Measurements from ENCODE around the gene TUBA4B.
A peak's percentile ranks its signal among the peaks of the same experiment; 100 is the strongest.

Gene TUBA4B

GRCh38 chr2:219218217-219218731 lies 34.8 kb upstream of the TUBA4B start:
- Histone ChIP-seq H3K27ac (ENCODE audit: insufficient read depth in 1 of 2, low read depth in 1 of 2, low read length in 2 of 2, poor library complexity in 1 of 2, severe bottlenecking in 2 of 2) (peak overlapping the region in 1 of 2 experiments; percentile 25), H3K4me3 (ENCODE audit: control insufficient read depth in 1 of 7, extremely low read depth in 1 of 7, insufficient read depth in 4 of 7, low read depth in 2 of 7, low read length in 6 of 7) (peak overlapping the region in 6 of 7 experiments; percentile 18 to 77 (median 62))
- CTCF ChIA-PET, result interaction anchor here (1.0 to 17.2 kb wide), 5 partner anchors 10 to 61 kb away, joined by 3 to 238 read pairs (median 3); partner anchors contain the start of genes CNPPD1, DNAJB2 and SLC23A3

GRCh38 chr2:219218732-219219701 lies 34.0 kb upstream of the TUBA4B start, which contains the start of gene ABCB6:
TSS of gene ABCB6 (minus strand) at chr2:219218958. CDS start at chr2:219218673, 285 bp downstream.
- POLR2A ChIA-PET, result interaction anchor here (1.0 kb wide), 2 partner anchors 10 to 26 kb away, joined by 3 to 4 read pairs; partner anchors contain the start of genes ANKZF1, ATG9A, GLB1L and STK16
- DNase-seq, result peak; percentile 84 to 92 (median 92)
- H3K27ac ChIP-seq (ENCODE audit: insufficient read depth in 1 of 2, low read depth in 1 of 2, low read length in 2 of 2, poor library complexity in 1 of 2, severe bottlenecking in 2 of 2), result peak within 1 kb of the TSS in 1 of 2 experiments; percentile 25
- 15% methylated on average over 67 of the region's 71 CpGs for WGBS (ENCODE audit: insufficient coverage)
- no peaks in the 10 kb centered on the region for H3K27me3 ChIP-seq (replicated peaks in 2 of 5; ENCODE audit: control insufficient read depth in 4 of 5, insufficient read depth in 5 of 5, low read length in 4 of 5)
- H3K4me1 ChIP-seq (ENCODE audit: control extremely low read depth in 1 of 4, control insufficient read depth in 4 of 4, insufficient read depth in 4 of 4, low read length in 3 of 4), result peaks cover 0 to 37% (median 27%) of the 10 kb centered on the region in 4 experiments
- peak within 1 kb of the TSS in 6 of 7 experiments; percentile 18 to 77 (median 62) for H3K4me3 ChIP-seq (ENCODE audit: control insufficient read depth in 1 of 7, extremely low read depth in 1 of 7, insufficient read depth in 4 of 7, low read depth in 2 of 7, low read length in 6 of 7)
- H3K36me3 ChIP-seq (ENCODE audit: control insufficient read depth in 4 of 4, insufficient read depth in 4 of 4, low read length in 3 of 4), result peaks cover 18 to 44% (median 41%) of the 10 kb centered on the region in 4 experiments
- CTCF ChIA-PET, result interaction anchor here (0.7 to 17.2 kb wide), 11 partner anchors 10 to 76 kb away, joined by 3 to 238 read pairs (median 3); partner anchors contain the start of genes ANKZF1, ATG9A, CNPPD1 and DNAJB2
- no peaks in the 10 kb centered on the region for H3K9me3 ChIP-seq (ENCODE audit: control extremely low read depth in 1 of 5, control insufficient read depth in 4 of 5, insufficient read depth in 2 of 5, low read depth in 1 of 5, low read length in 4 of 5)

More at GRCh38 chr2:219218217-219218731, 34.8 kb upstream of the TUBA4B start:
- POLR2A ChIA-PET, result interaction anchor here (1.0 kb wide), 2 partner anchors 11 to 27 kb away, joined by 3 to 4 read pairs; partner anchors contain the start of genes ANKZF1, ATG9A, GLB1L and STK16
- WGBS (ENCODE audit: insufficient coverage), result 0% methylated on average over 34 of the region's 37 CpGs
- DNase-seq, result peak in 1 of 3 donors; percentile 24
- Histone ChIP-seq H3K4me1 (ENCODE audit: control extremely low read depth in 1 of 4, control insufficient read depth in 4 of 4, insufficient read depth in 4 of 4, low read length in 3 of 4) (peaks cover 0 to 37% (median 27%) of the 10 kb centered on the region in 4 experiments), H3K9me3 (ENCODE audit: control extremely low read depth in 1 of 5, control insufficient read depth in 4 of 5, insufficient read depth in 2 of 5, low read depth in 1 of 5, low read length in 4 of 5) (no peaks in the 10 kb centered on the region), H3K36me3 (ENCODE audit: control insufficient read depth in 4 of 4, insufficient read depth in 4 of 4, low read length in 3 of 4) (peaks cover 11 to 40% (median 35%) of the 10 kb centered on the region in 4 experiments), H3K27me3 (replicated peaks in 2 of 5; ENCODE audit: control insufficient read depth in 4 of 5, insufficient read depth in 5 of 5, low read length in 4 of 5) (no peaks in the 10 kb centered on the region)

- Histone ChIP-seq H3K9me3 (ENCODE audit: control extremely low read depth in 1 of 5, control insufficient read depth in 4 of 5, insufficient read depth in 2 of 5, low read depth in 1 of 5, low read length in 4 of 5) (no peaks in the 10 kb centered on the region), H3K27me3 (replicated peaks in 2 of 5; ENCODE audit: control insufficient read depth in 4 of 5, insufficient read depth in 5 of 5, low read length in 4 of 5) (no peaks in the 10 kb centered on the region), H3K36me3 (ENCODE audit: control insufficient read depth in 4 of 4, insufficient read depth in 4 of 4, low read length in 3 of 4) (peaks cover 21 to 53% (median 45%) of the 10 kb centered on the region in 4 experiments), H3K4me3 (ENCODE audit: control insufficient read depth in 1 of 7, extremely low read depth in 1 of 7, insufficient read depth in 4 of 7, low read depth in 2 of 7, low read length in 6 of 7) (no peak overlapping the region), H3K27ac (ENCODE audit: insufficient read depth in 1 of 2, low read depth in 1 of 2, low read length in 2 of 2, poor library complexity in 1 of 2, severe bottlenecking in 2 of 2) (no peak overlapping the region), H3K4me1 (ENCODE audit: control extremely low read depth in 1 of 4, control insufficient read depth in 4 of 4, insufficient read depth in 4 of 4, low read length in 3 of 4) (peaks cover 0 to 37% (median 28%) of the 10 kb centered on the region in 4 experiments)
- ChIA-PET POLR2A (no interaction called here), CTCF (interaction anchor here (0.7 to 17.2 kb wide), 8 partner anchors 9 to 75 kb away, joined by 3 to 238 read pairs (median 3); partner anchors contain the start of genes ANKZF1, ATG9A, CNPPD1 and SLC23A3)
- 96% methylated on average over 12 of the region's 18 CpGs for WGBS (ENCODE audit: insufficient coverage)
- DNase-seq, result no peak
Measured at GRCh38 chr2:219219784-219220532, 33.1 kb upstream of the TUBA4B start.

GRCh38 chr2:219220652-219221402 lies 32.2 kb upstream of the TUBA4B start:
- peaks cover 23 to 58% (median 50%) of the 10 kb centered on the region in 4 experiments for H3K36me3 ChIP-seq (ENCODE audit: control insufficient read depth in 4 of 4, insufficient read depth in 4 of 4, low read length in 3 of 4)
- ChIA-PET CTCF (interaction anchor here (0.9 to 17.2 kb wide), 7 partner anchors 9 to 148 kb away, joined by 3 to 238 read pairs (median 3); partner anchors contain the start of genes CNPPD1 and SLC23A3), POLR2A (no interaction called here)
- H3K9me3 ChIP-seq (ENCODE audit: control extremely low read depth in 1 of 5, control insufficient read depth in 4 of 5, insufficient read depth in 2 of 5, low read depth in 1 of 5, low read length in 4 of 5), result no peaks in the 10 kb centered on the region
- H3K4me1 ChIP-seq (ENCODE audit: control extremely low read depth in 1 of 4, control insufficient read depth in 4 of 4, insufficient read depth in 4 of 4, low read length in 3 of 4), result peaks cover 6 to 46% (median 37%) of the 10 kb centered on the region in 4 experiments
- no peak overlapping the region for H3K27ac ChIP-seq (ENCODE audit: insufficient read depth in 1 of 2, low read depth in 1 of 2, low read length in 2 of 2, poor library complexity in 1 of 2, severe bottlenecking in 2 of 2)
- DNase-seq, result no peak
- no peaks in the 10 kb centered on the region for H3K27me3 ChIP-seq (replicated peaks in 2 of 5; ENCODE audit: control insufficient read depth in 4 of 5, insufficient read depth in 5 of 5, low read length in 4 of 5)
- no peak overlapping the region for H3K4me3 ChIP-seq (ENCODE audit: control insufficient read depth in 1 of 7, extremely low read depth in 1 of 7, insufficient read depth in 4 of 7, low read depth in 2 of 7, low read length in 6 of 7)
- 94% methylated on average over 15 of the region's 19 CpGs for WGBS (ENCODE audit: insufficient coverage)

- CTCF ChIA-PET, result interaction anchor here (0.9 to 17.2 kb wide), 4 partner anchors 10 to 63 kb away, joined by 3 to 238 read pairs (median 3); partner anchors contain the start of genes CNPPD1 and SLC23A3
Measured at GRCh38 chr2:219221957-219222518, 31.0 kb upstream of the TUBA4B start.

More at GRCh38 chr2:219221957-219222518, 31.0 kb upstream of the TUBA4B start:
- DNase-seq, result no peak
- Histone ChIP-seq H3K4me1 (ENCODE audit: control extremely low read depth in 1 of 4, control insufficient read depth in 4 of 4, insufficient read depth in 4 of 4, low read length in 3 of 4) (peaks cover 6 to 41% (median 32%) of the 10 kb centered on the region in 4 experiments), H3K4me3 (ENCODE audit: control insufficient read depth in 1 of 7, extremely low read depth in 1 of 7, insufficient read depth in 4 of 7, low read depth in 2 of 7, low read length in 6 of 7) (no peak overlapping the region), H3K36me3 (ENCODE audit: control insufficient read depth in 4 of 4, insufficient read depth in 4 of 4, low read length in 3 of 4) (peaks cover 23 to 69% (median 51%) of the 10 kb centered on the region in 4 experiments), H3K27me3 (replicated peaks in 2 of 5; ENCODE audit: control insufficient read depth in 4 of 5, insufficient read depth in 5 of 5, low read length in 4 of 5) (no peaks in the 10 kb centered on the region), H3K27ac (ENCODE audit: insufficient read depth in 1 of 2, low read depth in 1 of 2, low read length in 2 of 2, poor library complexity in 1 of 2, severe bottlenecking in 2 of 2) (no peak overlapping the region), H3K9me3 (ENCODE audit: control extremely low read depth in 1 of 5, control insufficient read depth in 4 of 5, insufficient read depth in 2 of 5, low read depth in 1 of 5, low read length in 4 of 5) (no peaks in the 10 kb centered on the region)
- WGBS (ENCODE audit: insufficient coverage), result 98% methylated on average over 16 of the region's 16 CpGs
- POLR2A ChIA-PET, result interaction anchor here (1.1 kb wide), 1 partner anchor 32 kb away, joined by 3 read pairs; the partner anchor contains the start of gene TUBA4A
